Neural cell (in vitro differentiated cells): ENCODE measurements around the gene SPATS2. TPM values are rescaled to one million over a fixed set of nuclear protein-coding genes. Genes with fewer than 3 reads are reported as not detected.

Experiments used
- H2AFZ ChIP-seq: fragments of 200-600, 300-800 bp; sonication (generic), shearing (Covaris generic); 2 replicates; pipeline ENCODE4 v1.6.0; 2014; ENCODE audit warnings: low read depth, mild to moderate bottlenecking, antibody characterized with exemption, low read length, moderate library complexity
- H3F3A ChIP-seq: fragments of 200-600 bp; shearing (Covaris generic); 2 replicates; pipeline ENCODE4 v1.6.1; 2016; ENCODE audit warnings: mild to moderate bottlenecking, moderate library complexity, mixed read lengths, antibody characterized with exemption, low read length; ENCODE audit not compliant: insufficient read depth, poor library complexity, severe bottlenecking
- H3K27ac ChIP-seq: fragments of 200-600, 300-800 bp; sonication (generic), shearing (Covaris generic); 2 replicates; pipeline ENCODE4 v1.5.1; 2014; ENCODE audit warnings: mild to moderate bottlenecking, low read length, moderate library complexity
- H3K27me3 ChIP-seq: fragments of 300-800, 200-600 bp; sonication (generic), shearing (Covaris generic); 2 replicates; pipeline ENCODE4 v1.6.0; 2014; ENCODE audit warnings: mild to moderate bottlenecking, low read depth, low read length, moderate library complexity; ENCODE audit not compliant: insufficient read depth
- H3K36me3 ChIP-seq: fragments of 300-800, 200-600 bp; sonication (generic), shearing (Covaris generic); 2 replicates; pipeline ENCODE4 v1.5.1; 2014; ENCODE audit warnings: mild to moderate bottlenecking, antibody characterized with exemption, low read length, moderate library complexity; ENCODE audit not compliant: insufficient read depth
- H3K4me2 ChIP-seq: fragments of 300-800, 200-600 bp; sonication (generic), shearing (Covaris generic); 2 replicates; pipeline ENCODE4 v1.6.0; 2014; ENCODE audit warnings: mild to moderate bottlenecking, low read length
- H3K4me3 ChIP-seq: fragments of 300-800, 200-600 bp; sonication (generic), shearing (Covaris generic); 2 replicates; pipeline ENCODE4 v1.5.1; 2014; ENCODE audit warnings: mild to moderate bottlenecking, low read length, moderate library complexity
- H3K79me2 ChIP-seq: fragments of 200-600 bp; shearing (Covaris generic); replicated peaks from 2 replicates; pipeline ENCODE4 v1.6.0; 2014; ENCODE audit warnings: mild to moderate bottlenecking, low read length, moderate library complexity; ENCODE audit not compliant: insufficient read depth
- H3K9ac ChIP-seq: fragments of 300-800, 200-600 bp; sonication (generic), shearing (Covaris generic); 2 replicates; pipeline ENCODE4 v1.6.1; 2016; ENCODE audit warnings: mild to moderate bottlenecking, low read length, mixed read lengths
- H3K9me2 ChIP-seq: fragments of 200-600 bp; shearing (Covaris generic); 2 replicates; pipeline ENCODE4 v1.6.1; 2016; ENCODE audit warnings: mild to moderate bottlenecking, low read length, mixed read lengths; ENCODE audit not compliant: insufficient read depth
- H3K9me3 ChIP-seq: fragments of 200-600, 300-800 bp; sonication (generic), shearing (Covaris generic); 2 replicates; pipeline ENCODE4 v1.6.1; 2016; ENCODE audit warnings: mild to moderate bottlenecking, mixed run types, low read length, moderate library complexity, mixed read lengths
- H4K20me1 ChIP-seq: fragments of 200-600 bp; shearing (Covaris generic); 2 replicates; pipeline ENCODE4 v1.6.1; 2016; ENCODE audit warnings: mild to moderate bottlenecking, mixed run types; ENCODE audit not compliant: insufficient read depth
- EP300 ChIP-seq: fragments of 450-650 bp; conservative IDR thresholded peaks from 2 replicates; pipeline ENCODE4 v1.6.1; 2014; ENCODE audit warnings: antibody characterized with exemption, mild to moderate bottlenecking, moderate library complexity; ENCODE audit not compliant: poor library complexity, severe bottlenecking
- EZH2 ChIP-seq: fragments of 200-600, 300-800 bp; shearing (Covaris generic), sonication (generic); IDR thresholded peaks from 2 replicates; pipeline ENCODE4 v1.6.1; 2014; ENCODE audit warnings: antibody characterized with exemption, low read length, borderline replicate concordance, mild to moderate bottlenecking; ENCODE audit not compliant: insufficient read depth, poor library complexity, severe bottlenecking
- MXI1 ChIP-seq: fragments of 450-650 bp; conservative IDR thresholded peaks from 2 replicates; pipeline ENCODE4 v1.6.1; 2014; ENCODE audit warnings: antibody characterized with exemption, mild to moderate bottlenecking; ENCODE audit not compliant: poor library complexity, severe bottlenecking
- POLR2AphosphoS5 ChIP-seq: IDR thresholded peaks from 2 replicates; pipeline ENCODE4 v1.6.1; 2012
- RAD21 ChIP-seq: fragments of 450-650 bp; conservative IDR thresholded peaks from 2 replicates; pipeline ENCODE4 v1.6.1; 2014; ENCODE audit warnings: antibody characterized with exemption, mild to moderate bottlenecking, moderate library complexity
- SMC3 ChIP-seq: fragments of 450-650 bp; conservative IDR thresholded peaks from 2 replicates; pipeline ENCODE4 v1.6.1; 2014; ENCODE audit warnings: antibody characterized with exemption, mild to moderate bottlenecking, moderate library complexity; ENCODE audit not compliant: poor library complexity
- TAF1 ChIP-seq: IDR thresholded peaks from 2 replicates; pipeline ENCODE4 v1.6.1; 2012; ENCODE audit warnings: low read depth
- polyA plus RNA-seq: library from polyadenylated mRNA; depleted of rRNA; stranded (reverse); fragments of >200 nt; gene quantifications from 2 replicates; pipeline ENCODE4 v1.2.3, GENCODE V29; 2014

Gene SPATS2
- polyA plus RNA-seq, 1 donor from 2014 or later, result 58.4 TPM

- Histone ChIP-seq H3K9me2 (no peaks in the 10 kb centered on the region), H2AFZ (no peak overlapping the region), H3K4me2 (no peak overlapping the region), H3F3A (no peaks in the 10 kb centered on the region), H3K9ac (no peak overlapping the region), H3K9me3 (no peaks in the 10 kb centered on the region), H3K79me2 (no peaks in the 10 kb centered on the region), H4K20me1 (no peaks in the 10 kb centered on the region), H3K27ac (no peak overlapping the region), H3K4me3 (no peak overlapping the region), H3K27me3 (no peaks in the 10 kb centered on the region), H3K36me3 (no peaks in the 10 kb centered on the region)
- TF ChIP-seq MXI1, result no peak
- TF ChIP-seq EP300, result no peak
Observed at GRCh38 chr12:49493900-49494299, 126.6 kb downstream of the SPATS2 start.

GRCh38 chr12:49496417-49497360 lies 129.4 kb downstream of the SPATS2 start:
- no peaks in the 10 kb centered on the region for H3K27me3 ChIP-seq
- no peaks in the 10 kb centered on the region for H3F3A ChIP-seq
- no peaks in the 10 kb centered on the region for H3K79me2 ChIP-seq
- no peaks in the 10 kb centered on the region for H3K9me2 ChIP-seq
- no peak overlapping the region for H3K4me3 ChIP-seq
- no peak for TF ChIP-seq MXI1
- H2AFZ ChIP-seq, result no peak overlapping the region
- H3K4me2 ChIP-seq, result no peak overlapping the region
- no peak overlapping the region for H3K27ac ChIP-seq
- no peaks in the 10 kb centered on the region for H3K36me3 ChIP-seq
- no peaks in the 10 kb centered on the region for H4K20me1 ChIP-seq
- no peaks in the 10 kb centered on the region for H3K9me3 ChIP-seq
- no peak overlapping the region for H3K9ac ChIP-seq

- Histone ChIP-seq H3K9me3 (no peaks in the 10 kb centered on the region), H2AFZ (no peak overlapping the region), H3K9ac (no peak overlapping the region), H3K79me2 (no peaks in the 10 kb centered on the region), H3K4me2 (no peak overlapping the region), H3K36me3 (no peaks in the 10 kb centered on the region), H3K9me2 (no peaks in the 10 kb centered on the region), H4K20me1 (no peaks in the 10 kb centered on the region), H3K4me3 (no peak overlapping the region), H3F3A (no peaks in the 10 kb centered on the region), H3K27ac (no peak overlapping the region), H3K27me3 (no peaks in the 10 kb centered on the region)
- TF ChIP-seq TAF1 (no peak), SMC3 (no peak), POLR2AphosphoS5 (no peak), EZH2 (no peak), MXI1 (no peak), EP300 (no peak)
Observed at GRCh38 chr12:49501895-49502294, 134.6 kb downstream of the SPATS2 start.

GRCh38 chr12:49502590-49502989 lies 135.3 kb downstream of the SPATS2 start:
- no peak for TF ChIP-seq EZH2
- TF ChIP-seq TAF1, result no peak
- TF ChIP-seq SMC3, result no peak
- TF ChIP-seq EP300, result no peak
- no peak for TF ChIP-seq RAD21
- no peaks in the 10 kb centered on the region for H3K36me3 ChIP-seq
- no peak overlapping the region for H3K4me2 ChIP-seq
- no peak overlapping the region for H3K4me3 ChIP-seq
- no peaks in the 10 kb centered on the region for H3F3A ChIP-seq
- no peak overlapping the region for H3K9ac ChIP-seq
- no peaks in the 10 kb centered on the region for H4K20me1 ChIP-seq
- H3K79me2 ChIP-seq, result no peaks in the 10 kb centered on the region
- no peak overlapping the region for H3K27ac ChIP-seq
- no peaks in the 10 kb centered on the region for H3K9me3 ChIP-seq
- no peaks in the 10 kb centered on the region for H3K9me2 ChIP-seq
- no peak overlapping the region for H2AFZ ChIP-seq
- no peaks in the 10 kb centered on the region for H3K27me3 ChIP-seq
